Left lung (tissue), 10 donors: ENCODE measurements around the gene CISTR. TPM values are rescaled to one million over a fixed set of nuclear protein-coding genes. Genes with fewer than 3 reads are reported as not detected.

Experiments used
- ATAC-seq: fragments of 200-7000 bp; cut with Tn5 transposase; one replicate; pipeline ENCODE4 v1.9.1; 2020; ENCODE audit warnings: moderate library complexity
- DNase-seq, 4 donors: peaks; one replicate each; pipeline ENCODE4 v3.0.0-alpha.2; 2013 to 2020
- H3K27ac ChIP-seq, 2 donors: fragments of 200-600 bp; sonication (generic) in 1 of 2; one replicate each; pipeline versions ENCODE4 v1.5.0 to v1.8.0; 2020 to 2021
- H3K27me3 ChIP-seq, 2 donors: fragments of 200-600 bp; sonication (generic) in 1 of 2; one replicate each; pipeline versions ENCODE4 v1.5.0 to v1.8.0; 2020 to 2021
- H3K36me3 ChIP-seq, 2 donors: fragments of 200-600 bp; sonication (generic) in 1 of 2; one replicate each; pipeline versions ENCODE4 v1.5.0 to v1.8.0; 2020 to 2021
- H3K4me1 ChIP-seq, 2 donors: fragments of 200-600 bp; one replicate each; pipeline ENCODE4 v1.8.0; 2021
- H3K4me3 ChIP-seq, 2 donors: fragments of 200-600 bp; sonication (generic) in 1 of 2; one replicate each; pipeline versions ENCODE4 v1.5.0 to v1.8.0; 2020 to 2021; ENCODE audit warnings: mild to moderate bottlenecking in 1 of 2
- H3K9me3 ChIP-seq, 2 donors: fragments of 200-600 bp; sonication (generic) in 1 of 2; one replicate each; pipeline versions ENCODE4 v1.5.0 to v1.8.0; 2020 to 2021
- intact Hi-C, 2 donors: fragments of 100-400 bp; cut with DNase I; formaldehyde crosslinking; loops; one replicate each; pipeline versions ENCODE4 v1.11.2 to v1.14.2; 2022
- polyA plus RNA-seq, 6 donors: library from polyadenylated mRNA; unstranded; fragments of 120-200 nt; gene quantifications; one replicate each; pipeline ENCODE4 v1.2.1, GENCODE V29; 2013; ENCODE audit not compliant: insufficient read length in 6 of 6
- total RNA-seq, 2 donors: library from RNA; stranded (reverse); fragmentation: NEBNext Ultra II Directional; extraction: Animal tissue kit (Norgen Biotek cat#: 25700); gene quantifications; one replicate each; pipeline ENCODE4 v1.2.1, GENCODE V29; 2021
- TF ChIP-seq, protein P1 (sequence below), 2 donors: fragments of 200-600 bp; sonication (generic) in 1 of 2; IDR thresholded peaks; one replicate each; pipeline versions ENCODE4 v1.5.0 to v1.8.0; 2021; ENCODE audit warnings: antibody characterized with exemption in 2 of 2
- donor health status: DM: no; HTN: yes; CAD: no.
- donor health status: DM: no; HTN: no; CAD: no.

Gene CISTR
- total and polyA plus RNA-seq, 8 donors = not detected

DNA sequence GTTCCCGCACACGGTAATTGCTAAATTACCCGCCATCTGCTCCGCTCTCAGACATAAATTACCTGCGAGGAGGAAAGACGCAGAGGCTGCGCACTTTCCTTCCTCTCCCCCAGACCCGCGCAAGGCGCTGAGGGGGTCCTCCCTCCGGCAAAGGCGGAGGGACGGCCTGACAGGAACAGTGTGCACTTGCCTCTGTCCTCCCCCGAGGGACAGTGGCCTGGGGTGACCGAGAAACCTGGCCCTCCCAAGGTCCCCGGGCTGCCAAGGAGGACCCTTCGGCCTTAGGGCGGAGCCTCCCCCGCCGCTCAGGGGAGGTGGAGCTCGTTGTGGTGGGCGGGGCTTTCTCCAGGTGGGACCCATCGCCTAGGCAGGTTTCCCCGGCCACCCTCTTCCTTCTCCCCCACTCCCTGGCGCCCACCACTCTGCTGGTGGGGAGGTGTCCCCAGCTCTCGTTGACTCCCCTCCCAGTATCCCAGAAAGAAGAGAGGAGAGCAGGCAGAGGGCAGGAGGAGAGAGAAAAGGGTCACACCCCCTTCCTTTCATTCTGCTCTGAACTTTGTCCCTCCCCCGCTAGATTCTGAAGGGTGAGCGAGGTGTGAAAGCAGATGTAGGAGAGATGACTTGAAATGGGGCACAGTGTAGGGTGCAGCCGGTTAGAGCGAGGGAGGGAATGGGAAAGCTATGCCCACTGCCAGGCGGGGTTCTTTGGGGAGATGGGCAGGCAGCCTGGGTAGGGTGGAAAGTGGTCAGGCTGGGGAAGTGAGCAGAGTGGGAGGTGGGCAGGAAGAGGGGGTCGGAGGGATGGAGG is 13.2 kb downstream of the CISTR start:
- Histone ChIP-seq H3K27ac (no peak overlapping the region), H3K36me3 (no peaks in the 10 kb centered on the region), H3K4me1 (peaks cover 3 to 20% of the 10 kb centered on the region in 2 donors), H3K9me3 (no peaks in the 10 kb centered on the region), H3K4me3 (peak overlapping the region in 1 of 2 donors; percentile 2), H3K27me3 (peaks cover 25 to 97% of the 10 kb centered on the region in 2 donors)
- ATAC-seq (peak; percentile 76), DNase-seq (peak in 1 of 4 donors; percentile 83)
- TF ChIP-seq, protein P1, sequence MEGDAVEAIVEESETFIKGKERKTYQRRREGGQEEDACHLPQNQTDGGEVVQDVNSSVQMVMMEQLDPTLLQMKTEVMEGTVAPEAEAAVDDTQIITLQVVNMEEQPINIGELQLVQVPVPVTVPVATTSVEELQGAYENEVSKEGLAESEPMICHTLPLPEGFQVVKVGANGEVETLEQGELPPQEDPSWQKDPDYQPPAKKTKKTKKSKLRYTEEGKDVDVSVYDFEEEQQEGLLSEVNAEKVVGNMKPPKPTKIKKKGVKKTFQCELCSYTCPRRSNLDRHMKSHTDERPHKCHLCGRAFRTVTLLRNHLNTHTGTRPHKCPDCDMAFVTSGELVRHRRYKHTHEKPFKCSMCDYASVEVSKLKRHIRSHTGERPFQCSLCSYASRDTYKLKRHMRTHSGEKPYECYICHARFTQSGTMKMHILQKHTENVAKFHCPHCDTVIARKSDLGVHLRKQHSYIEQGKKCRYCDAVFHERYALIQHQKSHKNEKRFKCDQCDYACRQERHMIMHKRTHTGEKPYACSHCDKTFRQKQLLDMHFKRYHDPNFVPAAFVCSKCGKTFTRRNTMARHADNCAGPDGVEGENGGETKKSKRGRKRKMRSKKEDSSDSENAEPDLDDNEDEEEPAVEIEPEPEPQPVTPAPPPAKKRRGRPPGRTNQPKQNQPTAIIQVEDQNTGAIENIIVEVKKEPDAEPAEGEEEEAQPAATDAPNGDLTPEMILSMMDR (IDR thresholded peaks at IDR 0.05) = no peak
- intact Hi-C loops = no loop called here

GRCh38 chr12:53737951-53738405 is 13.8 kb downstream of the CISTR start:
- intact Hi-C loops = no loop called here
- DNase-seq (no peak), ATAC-seq (no peak)
- no peaks in the 10 kb centered on the region for H3K9me3 ChIP-seq
- TF ChIP-seq, protein P1 (IDR thresholded peaks at IDR 0.05) = no peak
- no peaks in the 10 kb centered on the region for H3K36me3 ChIP-seq
- H3K4me1 ChIP-seq = peaks cover 3 to 16% of the 10 kb centered on the region in 2 donors
- H3K27me3 ChIP-seq = peaks cover 25 to 94% of the 10 kb centered on the region in 2 donors
- H3K27ac ChIP-seq = no peak overlapping the region
- peak overlapping the region in 1 of 2 donors; percentile 2 for H3K4me3 ChIP-seq

- TF ChIP-seq, protein P1 (IDR thresholded peaks at IDR 0.05) = no peak
- ATAC-seq (no peak), DNase-seq (no peak)
- no peak overlapping the region for H3K4me3 ChIP-seq
- H3K4me1 ChIP-seq = peaks cover 3 to 16% of the 10 kb centered on the region in 2 donors
- no peaks in the 10 kb centered on the region for H3K36me3 ChIP-seq
- intact Hi-C loops = no loop called here
- peaks cover 25 to 94% of the 10 kb centered on the region in 2 donors for H3K27me3 ChIP-seq
- H3K27ac ChIP-seq = no peak overlapping the region
- H3K9me3 ChIP-seq = no peaks in the 10 kb centered on the region
Observed at GRCh38 chr12:53737093-53737808, 14.5 kb downstream of the CISTR start.

DNA sequence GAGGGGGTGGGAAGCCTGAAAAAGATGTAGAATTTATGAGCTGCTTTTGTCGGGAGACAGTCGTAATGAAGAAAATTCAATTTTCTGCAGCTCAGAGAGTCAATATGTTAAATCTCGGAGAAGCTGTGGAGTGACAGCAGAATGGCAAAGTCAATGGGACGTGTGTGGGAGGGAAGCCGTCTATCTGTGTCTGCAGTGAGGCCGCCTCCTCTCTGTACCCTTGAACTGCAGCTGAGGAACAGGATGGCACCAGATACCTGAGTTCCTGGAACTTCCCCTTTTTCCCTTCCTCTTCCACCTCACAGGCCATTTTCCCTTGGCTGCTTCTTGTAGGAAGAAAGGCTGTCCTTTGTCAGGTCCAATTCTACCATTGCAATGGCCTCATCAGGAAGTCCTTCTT is 15.2 kb downstream of the CISTR start:
- ATAC-seq (no peak), DNase-seq (no peak)
- TF ChIP-seq, protein P1 (IDR thresholded peaks at IDR 0.05) = no peak
- H3K27ac ChIP-seq = no peak overlapping the region
- no peak overlapping the region for H3K4me3 ChIP-seq
- H3K27me3 ChIP-seq = peaks cover 25 to 87% of the 10 kb centered on the region in 2 donors
- no peaks in the 10 kb centered on the region for H3K36me3 ChIP-seq
- peaks cover 3 to 16% of the 10 kb centered on the region in 2 donors for H3K4me1 ChIP-seq
- intact Hi-C loops = no loop called here
- no peaks in the 10 kb centered on the region for H3K9me3 ChIP-seq

DNA sequence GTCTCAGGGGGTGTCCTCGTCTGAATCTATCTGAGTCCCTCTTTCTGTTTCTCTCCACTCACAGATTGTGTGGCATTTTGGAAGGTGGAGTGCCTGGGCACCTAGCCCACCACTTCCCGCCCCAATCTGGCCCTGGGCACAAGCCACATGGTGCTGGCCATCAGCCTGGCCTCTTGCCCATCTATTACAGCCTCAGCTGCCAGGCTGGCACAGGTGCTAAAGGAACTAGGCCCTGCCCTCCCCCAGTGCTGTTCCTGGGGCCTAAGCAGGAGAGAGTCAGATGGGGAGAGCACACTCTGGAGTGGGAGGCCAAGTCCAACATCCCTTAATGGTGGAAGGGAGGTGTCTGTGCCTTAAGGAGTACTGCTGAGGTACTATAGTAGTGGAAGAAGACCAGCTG is 16.2 kb downstream of the CISTR start:
- H3K36me3 ChIP-seq = no peaks in the 10 kb centered on the region
- DNase-seq (no peak), ATAC-seq (no peak)
- intact Hi-C loops = no loop called here
- no peak overlapping the region for H3K4me3 ChIP-seq
- TF ChIP-seq, protein P1 (IDR thresholded peaks at IDR 0.05) = no peak
- peaks cover 3 to 16% of the 10 kb centered on the region in 2 donors for H3K4me1 ChIP-seq
- no peaks in the 10 kb centered on the region for H3K9me3 ChIP-seq
- peaks cover 25 to 77% of the 10 kb centered on the region in 2 donors for H3K27me3 ChIP-seq
- no peak overlapping the region for H3K27ac ChIP-seq
